ENCODE measurements around the gene FARP1.

GRCh38 chr13:98393873-98394272 lies 251.0 kb downstream of the FARP1 start:
- no peak for TF ChIP-seq CTCF (IDR thresholded peaks at IDR 0.05; ENCODE audit: insufficient read depth, low read length, poor library complexity, severe bottlenecking)
- no peak for TF ChIP-seq EZH2phosphoT487 (conservative IDR thresholded peaks at IDR 0.05; ENCODE audit: low read length)

All from SU-DHL-6 (cell line).